ENCODE results near the gene CAMKK2.

GRCh38 chr12:121251838-121252237, 44.7 kb downstream of the CAMKK2 start:
- TF ChIP-seq CTCF (IDR thresholded peaks at IDR 0.05; ENCODE audit: low read length) (no peak), EZH2 (IDR thresholded peaks at IDR 0.05; ENCODE audit: borderline replicate concordance, low read length) (no peak)
